GM10266 (cell line): ENCODE measurements around the gene HSPA12A.

ENCODE experiments used
- DNase-seq: peaks from one replicate; pipeline ENCODE4 v3.0.0; 2012; ENCODE audit errors: extremely low spot score
- CTCF ChIP-seq: IDR thresholded peaks from 2 replicates; pipeline ENCODE4 v1.5.1; 2012; ENCODE audit warnings: mild to moderate bottlenecking, low read depth; ENCODE audit not compliant: control insufficient read depth, insufficient read depth; ENCODE audit errors: missing control alignments

HSPA12A gene

GRCh38 chr10:116769791-116770190 lies 27.4 kb upstream of the HSPA12A start:
- no peak for DNase-seq

GRCh38 chr10:116769368-116769767 lies 27.0 kb upstream of the HSPA12A start:
- TF ChIP-seq CTCF: no peak
- DNase-seq: no peak

More at GRCh38 chr10:116769791-116770190, 27.4 kb upstream of the HSPA12A start:
- TF ChIP-seq CTCF: no peak

DNA sequence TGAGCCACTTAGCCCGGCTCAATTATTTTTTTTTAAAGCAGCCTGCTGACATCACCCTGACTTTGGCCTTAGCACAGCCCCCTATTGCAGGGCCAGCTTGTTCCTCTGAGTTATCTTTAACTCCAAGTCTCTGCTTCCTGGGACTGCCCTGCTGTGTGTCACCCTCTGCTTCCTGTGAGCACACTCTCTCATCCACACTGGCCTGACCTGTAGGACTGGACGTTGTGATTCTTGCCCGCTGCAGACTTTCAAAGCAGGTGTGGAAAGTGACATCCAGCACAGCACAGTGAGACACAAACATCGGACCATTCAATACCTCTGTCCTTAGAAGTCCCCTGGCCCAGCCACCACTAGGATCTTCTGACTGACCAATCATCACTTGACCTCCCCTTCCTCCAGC lies 26.4 kb upstream of the HSPA12A start:
- no peak for TF ChIP-seq CTCF
- DNase-seq: no peak

DNA sequence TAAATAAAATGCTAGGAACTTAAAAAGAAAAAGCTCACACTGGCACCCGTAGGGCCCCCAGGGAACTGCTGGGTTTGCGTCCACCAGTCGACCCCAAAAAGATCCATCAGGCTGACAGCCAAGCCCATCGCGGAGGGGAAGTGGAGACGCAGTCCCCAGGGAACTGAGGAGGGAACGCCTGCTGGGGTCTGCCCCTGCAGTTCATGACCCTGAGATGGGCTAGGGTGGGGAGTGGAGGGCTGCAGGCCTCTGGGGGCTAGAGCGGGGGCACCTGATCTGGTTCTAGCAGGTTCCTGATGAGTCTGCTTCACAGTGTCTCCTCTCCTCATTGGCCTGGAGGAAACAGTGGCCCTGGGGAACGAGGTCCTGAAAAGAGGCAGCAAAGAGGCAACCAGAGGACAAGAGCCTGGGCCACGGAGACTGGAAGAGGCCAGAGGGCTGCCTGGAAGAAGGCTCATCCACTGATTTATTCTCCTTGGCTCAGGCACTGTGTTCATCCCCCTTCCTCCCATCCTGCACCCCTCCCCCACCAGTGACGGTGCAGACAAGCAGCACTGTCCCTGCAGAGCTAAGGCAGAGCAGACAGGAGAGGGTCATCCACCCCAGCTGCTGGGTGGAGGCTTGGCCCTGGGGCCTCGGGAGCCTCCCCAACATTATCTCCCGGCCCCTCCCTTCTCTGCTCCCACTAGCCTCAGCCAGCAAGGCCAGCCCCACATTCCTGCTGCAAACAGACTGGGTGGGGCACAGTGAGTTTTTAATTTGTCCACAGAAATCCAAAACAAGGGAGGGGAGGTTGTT lies 24.7 kb upstream of the HSPA12A start:
- DNase-seq: no peak
- TF ChIP-seq CTCF: no peak

DNA sequence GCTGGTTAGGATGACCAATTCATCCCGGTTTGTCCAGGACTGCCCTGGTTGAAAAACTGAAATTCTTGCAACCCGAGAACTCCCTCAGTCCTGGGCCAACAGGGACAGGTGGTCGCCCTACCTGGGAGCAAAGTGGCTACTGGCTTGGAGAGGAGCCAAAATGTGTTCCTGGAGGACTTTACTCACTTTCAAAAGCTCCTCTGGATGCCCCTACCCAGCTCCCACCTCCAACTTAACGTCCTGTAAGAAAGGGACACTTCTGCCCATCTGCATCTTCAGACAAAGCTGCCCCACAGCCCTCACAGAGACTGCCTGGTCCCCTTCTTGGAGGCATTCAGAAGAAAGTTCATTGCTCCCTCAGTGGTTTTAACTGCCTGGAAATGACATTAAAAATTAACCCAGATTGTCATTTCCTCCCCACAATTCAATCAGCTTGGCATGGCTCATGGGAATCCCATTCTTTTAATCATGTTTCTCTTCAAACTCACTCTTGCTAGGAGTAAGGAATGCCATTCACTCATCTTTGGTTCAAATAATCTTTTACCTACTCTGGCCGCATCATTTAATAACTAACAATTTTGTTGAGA lies 24.0 kb upstream of the HSPA12A start:
- no peak for DNase-seq
- no peak for TF ChIP-seq CTCF

- no peak for DNase-seq
- TF ChIP-seq CTCF: peak; percentile 25
Measured at GRCh38 chr10:116765648-116766081, 23.3 kb upstream of the HSPA12A start.

GRCh38 chr10:116764979-116765378 lies 22.6 kb upstream of the HSPA12A start:
- TF ChIP-seq CTCF: no peak
- DNase-seq: no peak
